ENCODE results near the gene GPR83.

GPR83 gene

GRCh38 chr11:94433049-94433448 lies 31.8 kb upstream of the GPR83 start:
- peaks cover 28% of the 10 kb centered on the region for H3K36me3 ChIP-seq (ENCODE audit: low read length)
- TF ChIP-seq, protein P1, sequence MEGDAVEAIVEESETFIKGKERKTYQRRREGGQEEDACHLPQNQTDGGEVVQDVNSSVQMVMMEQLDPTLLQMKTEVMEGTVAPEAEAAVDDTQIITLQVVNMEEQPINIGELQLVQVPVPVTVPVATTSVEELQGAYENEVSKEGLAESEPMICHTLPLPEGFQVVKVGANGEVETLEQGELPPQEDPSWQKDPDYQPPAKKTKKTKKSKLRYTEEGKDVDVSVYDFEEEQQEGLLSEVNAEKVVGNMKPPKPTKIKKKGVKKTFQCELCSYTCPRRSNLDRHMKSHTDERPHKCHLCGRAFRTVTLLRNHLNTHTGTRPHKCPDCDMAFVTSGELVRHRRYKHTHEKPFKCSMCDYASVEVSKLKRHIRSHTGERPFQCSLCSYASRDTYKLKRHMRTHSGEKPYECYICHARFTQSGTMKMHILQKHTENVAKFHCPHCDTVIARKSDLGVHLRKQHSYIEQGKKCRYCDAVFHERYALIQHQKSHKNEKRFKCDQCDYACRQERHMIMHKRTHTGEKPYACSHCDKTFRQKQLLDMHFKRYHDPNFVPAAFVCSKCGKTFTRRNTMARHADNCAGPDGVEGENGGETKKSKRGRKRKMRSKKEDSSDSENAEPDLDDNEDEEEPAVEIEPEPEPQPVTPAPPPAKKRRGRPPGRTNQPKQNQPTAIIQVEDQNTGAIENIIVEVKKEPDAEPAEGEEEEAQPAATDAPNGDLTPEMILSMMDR (IDR thresholded peaks at IDR 0.05; ENCODE audit: insufficient read depth, low read length, poor library complexity, severe bottlenecking), result no peak
- no peak overlapping the region for H3K4me3 ChIP-seq (ENCODE audit: insufficient read depth, low read length, poor library complexity, severe bottlenecking)
- H3K9me3 ChIP-seq (ENCODE audit: insufficient read depth, low read length), result no peaks in the 10 kb centered on the region
- no peaks in the 10 kb centered on the region for H3F3A ChIP-seq (ENCODE audit: insufficient read depth)
- no peaks in the 10 kb centered on the region for H3K79me2 ChIP-seq (ENCODE audit: insufficient read depth, low read length)
- H2AFZ ChIP-seq (ENCODE audit: low read depth, low read length, severe bottlenecking), result no peak overlapping the region
- no peaks in the 10 kb centered on the region for H3K27me3 ChIP-seq (ENCODE audit: low read length)
- no peak overlapping the region for H3K27ac ChIP-seq (ENCODE audit: low read depth, low read length)
- H3K9me2 ChIP-seq (replicated peaks; ENCODE audit: insufficient read depth, low read length), result no peaks in the 10 kb centered on the region
- H4K20me1 ChIP-seq (ENCODE audit: low read depth, low read length), result no peaks in the 10 kb centered on the region
- H3K4me2 ChIP-seq (ENCODE audit: low read depth, low read length, poor library complexity, severe bottlenecking), result no peak overlapping the region
- H3K9ac ChIP-seq (ENCODE audit: low read length), result no peak overlapping the region

GRCh38 chr11:94424662-94425061 lies 23.4 kb upstream of the GPR83 start:
- Histone ChIP-seq H4K20me1 (ENCODE audit: low read depth, low read length) (no peaks in the 10 kb centered on the region), H3F3A (ENCODE audit: insufficient read depth) (no peaks in the 10 kb centered on the region), H3K36me3 (ENCODE audit: low read length) (peaks cover 28% of the 10 kb centered on the region), H3K9me3 (ENCODE audit: insufficient read depth, low read length) (no peaks in the 10 kb centered on the region), H3K4me2 (ENCODE audit: low read depth, low read length, poor library complexity, severe bottlenecking) (no peak overlapping the region), H2AFZ (ENCODE audit: low read depth, low read length, severe bottlenecking) (no peak overlapping the region), H3K79me2 (ENCODE audit: insufficient read depth, low read length) (no peaks in the 10 kb centered on the region), H3K27ac (ENCODE audit: low read depth, low read length) (no peak overlapping the region), H3K4me3 (ENCODE audit: insufficient read depth, low read length, poor library complexity, severe bottlenecking) (no peak overlapping the region), H3K9ac (ENCODE audit: low read length) (no peak overlapping the region), H3K9me2 (replicated peaks; ENCODE audit: insufficient read depth, low read length) (no peaks in the 10 kb centered on the region), H3K27me3 (ENCODE audit: low read length) (no peaks in the 10 kb centered on the region)
- TF ChIP-seq, protein P1 (IDR thresholded peaks at IDR 0.05; ENCODE audit: insufficient read depth, low read length, poor library complexity, severe bottlenecking), result no peak

- H3K79me2 ChIP-seq (ENCODE audit: insufficient read depth, low read length), result no peaks in the 10 kb centered on the region
- H3K27ac ChIP-seq (ENCODE audit: low read depth, low read length), result no peak overlapping the region
- H3K9me3 ChIP-seq (ENCODE audit: insufficient read depth, low read length), result no peaks in the 10 kb centered on the region
- no peaks in the 10 kb centered on the region for H3K27me3 ChIP-seq (ENCODE audit: low read length)
- no peak overlapping the region for H2AFZ ChIP-seq (ENCODE audit: low read depth, low read length, severe bottlenecking)
- H3F3A ChIP-seq (ENCODE audit: insufficient read depth), result no peaks in the 10 kb centered on the region
- no peak overlapping the region for H3K9ac ChIP-seq (ENCODE audit: low read length)
- peaks cover 22% of the 10 kb centered on the region for H3K36me3 ChIP-seq (ENCODE audit: low read length)
- no peak overlapping the region for H3K4me3 ChIP-seq (ENCODE audit: insufficient read depth, low read length, poor library complexity, severe bottlenecking)
- H3K9me2 ChIP-seq (replicated peaks; ENCODE audit: insufficient read depth, low read length), result no peaks in the 10 kb centered on the region
- TF ChIP-seq, protein P1 (IDR thresholded peaks at IDR 0.05; ENCODE audit: insufficient read depth, low read length, poor library complexity, severe bottlenecking), result no peak
- no peak for TF ChIP-seq EZH2phosphoT487 (conservative IDR thresholded peaks at IDR 0.05; ENCODE audit: low read length)
- H4K20me1 ChIP-seq (ENCODE audit: low read depth, low read length), result no peaks in the 10 kb centered on the region
- no peak overlapping the region for H3K4me2 ChIP-seq (ENCODE audit: low read depth, low read length, poor library complexity, severe bottlenecking)
Observed at GRCh38 chr11:94424011-94424410, 22.8 kb upstream of the GPR83 start.

DNA sequence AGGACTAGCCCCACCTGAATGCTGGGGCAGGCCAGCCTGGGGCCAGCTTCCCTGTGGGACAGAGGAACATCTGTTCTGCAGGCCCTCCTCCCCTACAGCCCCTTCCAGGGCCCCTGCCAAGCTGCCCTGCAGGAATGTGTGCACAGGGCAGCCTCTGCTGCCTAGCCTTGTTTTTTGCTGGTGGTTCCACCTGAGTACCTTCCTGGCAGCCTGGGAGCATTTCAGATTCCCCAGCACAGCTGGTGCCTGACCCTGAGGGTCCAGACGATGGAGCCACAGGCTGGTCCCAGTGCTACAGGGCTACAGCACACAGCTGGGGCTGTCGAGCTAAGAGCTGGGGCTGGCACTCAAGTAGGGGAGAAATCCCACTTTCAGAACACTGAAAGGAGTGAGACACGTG lies 22.3 kb upstream of the GPR83 start:
- H3K9ac ChIP-seq (ENCODE audit: low read length), result no peak overlapping the region
- TF ChIP-seq, protein P1 (IDR thresholded peaks at IDR 0.05; ENCODE audit: insufficient read depth, low read length, poor library complexity, severe bottlenecking), result no peak
- no peak for TF ChIP-seq EZH2phosphoT487 (conservative IDR thresholded peaks at IDR 0.05; ENCODE audit: low read length)
- H3K27me3 ChIP-seq (ENCODE audit: low read length), result no peaks in the 10 kb centered on the region
- no peak overlapping the region for H3K4me3 ChIP-seq (ENCODE audit: insufficient read depth, low read length, poor library complexity, severe bottlenecking)
- H3K9me2 ChIP-seq (replicated peaks; ENCODE audit: insufficient read depth, low read length), result no peaks in the 10 kb centered on the region
- H3K36me3 ChIP-seq (ENCODE audit: low read length), result peaks cover 17% of the 10 kb centered on the region
- no peak overlapping the region for H2AFZ ChIP-seq (ENCODE audit: low read depth, low read length, severe bottlenecking)
- no peak overlapping the region for H3K4me2 ChIP-seq (ENCODE audit: low read depth, low read length, poor library complexity, severe bottlenecking)
- no peak overlapping the region for H3K27ac ChIP-seq (ENCODE audit: low read depth, low read length)
- H3K79me2 ChIP-seq (ENCODE audit: insufficient read depth, low read length), result no peaks in the 10 kb centered on the region
- no peaks in the 10 kb centered on the region for H3K9me3 ChIP-seq (ENCODE audit: insufficient read depth, low read length)
- H4K20me1 ChIP-seq (ENCODE audit: low read depth, low read length), result no peaks in the 10 kb centered on the region
- H3F3A ChIP-seq (ENCODE audit: insufficient read depth), result no peaks in the 10 kb centered on the region

All from SU-DHL-6 (cell line).